Bone marrow (tissue), 2 donors: ENCODE data around the gene RSF1.
"Not testable (repeated sequence)": the region's sequence is repeated elsewhere in the genome, so short reads cannot be mapped to it uniquely, and the experiment has no call there.

Experiments
- DNase-seq, 2 donors: peaks; one replicate each; lab custom pipeline; 2025; lab: John Stamatoyannopoulos, UW

RSF1 gene, protein sequence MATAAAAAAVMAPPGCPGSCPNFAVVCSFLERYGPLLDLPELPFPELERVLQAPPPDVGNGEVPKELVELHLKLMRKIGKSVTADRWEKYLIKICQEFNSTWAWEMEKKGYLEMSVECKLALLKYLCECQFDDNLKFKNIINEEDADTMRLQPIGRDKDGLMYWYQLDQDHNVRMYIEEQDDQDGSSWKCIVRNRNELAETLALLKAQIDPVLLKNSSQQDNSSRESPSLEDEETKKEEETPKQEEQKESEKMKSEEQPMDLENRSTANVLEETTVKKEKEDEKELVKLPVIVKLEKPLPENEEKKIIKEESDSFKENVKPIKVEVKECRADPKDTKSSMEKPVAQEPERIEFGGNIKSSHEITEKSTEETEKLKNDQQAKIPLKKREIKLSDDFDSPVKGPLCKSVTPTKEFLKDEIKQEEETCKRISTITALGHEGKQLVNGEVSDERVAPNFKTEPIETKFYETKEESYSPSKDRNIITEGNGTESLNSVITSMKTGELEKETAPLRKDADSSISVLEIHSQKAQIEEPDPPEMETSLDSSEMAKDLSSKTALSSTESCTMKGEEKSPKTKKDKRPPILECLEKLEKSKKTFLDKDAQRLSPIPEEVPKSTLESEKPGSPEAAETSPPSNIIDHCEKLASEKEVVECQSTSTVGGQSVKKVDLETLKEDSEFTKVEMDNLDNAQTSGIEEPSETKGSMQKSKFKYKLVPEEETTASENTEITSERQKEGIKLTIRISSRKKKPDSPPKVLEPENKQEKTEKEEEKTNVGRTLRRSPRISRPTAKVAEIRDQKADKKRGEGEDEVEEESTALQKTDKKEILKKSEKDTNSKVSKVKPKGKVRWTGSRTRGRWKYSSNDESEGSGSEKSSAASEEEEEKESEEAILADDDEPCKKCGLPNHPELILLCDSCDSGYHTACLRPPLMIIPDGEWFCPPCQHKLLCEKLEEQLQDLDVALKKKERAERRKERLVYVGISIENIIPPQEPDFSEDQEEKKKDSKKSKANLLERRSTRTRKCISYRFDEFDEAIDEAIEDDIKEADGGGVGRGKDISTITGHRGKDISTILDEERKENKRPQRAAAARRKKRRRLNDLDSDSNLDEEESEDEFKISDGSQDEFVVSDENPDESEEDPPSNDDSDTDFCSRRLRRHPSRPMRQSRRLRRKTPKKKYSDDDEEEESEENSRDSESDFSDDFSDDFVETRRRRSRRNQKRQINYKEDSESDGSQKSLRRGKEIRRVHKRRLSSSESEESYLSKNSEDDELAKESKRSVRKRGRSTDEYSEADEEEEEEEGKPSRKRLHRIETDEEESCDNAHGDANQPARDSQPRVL (N-terminal part only)

DNA sequence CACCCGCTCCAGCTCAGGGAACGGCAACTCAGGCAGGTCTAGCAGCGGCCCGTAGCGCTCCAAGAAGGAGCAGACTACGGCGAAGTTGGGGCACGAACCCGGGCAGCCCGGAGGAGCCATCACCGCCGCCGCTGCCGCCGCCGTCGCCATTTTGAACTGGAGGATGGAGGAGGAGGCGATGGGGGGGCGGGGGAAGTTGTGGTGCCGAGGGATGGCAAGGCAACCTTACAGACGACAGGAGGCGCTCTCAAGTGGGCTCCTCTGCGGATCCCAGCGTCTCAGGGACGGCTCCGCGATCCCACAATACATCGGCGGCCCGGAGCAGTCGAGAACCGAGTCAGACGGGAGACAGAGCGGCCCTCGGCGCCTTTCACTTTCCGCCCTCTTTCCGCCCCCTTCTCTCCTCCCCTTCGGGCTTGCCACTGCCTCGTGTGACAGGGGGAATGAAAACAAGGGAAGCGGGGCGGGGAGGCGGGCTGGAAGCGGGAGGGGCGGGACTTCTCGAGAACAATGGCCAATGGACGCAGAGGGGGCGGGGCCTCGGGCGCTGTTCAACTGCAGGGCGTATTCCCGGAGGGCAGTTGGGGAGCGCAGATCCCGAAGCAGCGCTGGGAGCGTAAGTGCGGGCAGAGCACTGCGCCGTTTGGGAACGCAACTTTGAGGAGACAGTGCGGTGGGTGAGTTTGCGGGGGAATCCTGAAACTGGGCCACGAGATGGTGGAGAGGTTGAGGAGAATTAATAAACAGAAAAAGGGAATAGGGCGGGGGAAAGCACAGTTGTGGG lies at the start of gene RSF1, which contains the start of gene AAMDC:
TSS of gene RSF1 (minus strand) at position 158 of the 784 bp plus-strand sequence. CDS start at position 150, 8 bp downstream.
TSS of gene AAMDC (plus strand) at position 580 of the 784 bp plus-strand sequence. CDS start 21,353 bp downstream, outside the sequence.
- peak; percentile 98 to 100 for DNase-seq

DNA sequence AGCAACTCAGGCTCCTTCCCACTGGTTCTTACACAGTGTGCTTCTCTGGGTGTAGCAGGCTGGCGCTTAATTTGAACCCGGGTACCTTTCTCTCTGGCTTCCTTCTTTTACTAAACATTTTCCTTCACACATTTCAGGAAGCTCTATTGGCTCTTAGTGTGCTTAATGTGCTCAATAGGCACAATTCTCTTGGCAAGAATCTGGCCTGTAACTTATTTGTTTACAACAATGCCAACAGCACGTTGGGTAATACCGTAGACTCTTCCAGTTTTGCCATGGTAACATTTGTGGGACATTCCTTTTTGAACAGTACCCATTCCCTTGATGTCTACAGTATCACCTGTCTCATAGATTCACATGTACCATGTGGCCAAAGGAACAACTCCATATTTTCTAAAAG lies 48.2 kb upstream of the RSF1 start:
- DNase-seq = no peak

DNA sequence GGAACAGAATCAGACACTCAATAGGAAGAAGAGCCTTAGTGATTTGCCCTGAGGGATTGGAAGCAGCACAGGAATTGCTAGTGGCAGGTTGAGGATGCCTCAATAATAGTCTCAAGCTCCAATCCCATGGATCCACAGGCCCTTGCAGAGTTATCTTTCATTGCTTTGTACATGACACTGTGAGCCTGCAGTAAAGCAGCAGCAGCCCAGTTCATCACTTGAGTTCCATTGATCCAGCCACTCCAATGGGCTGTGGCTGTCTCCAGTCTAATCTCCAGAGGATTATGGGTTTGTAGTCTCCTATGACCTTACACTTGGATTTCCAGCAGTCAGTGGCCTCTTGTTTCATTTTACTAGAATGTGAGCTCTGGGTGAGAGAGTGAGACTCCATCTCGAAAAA lies 45.8 kb upstream of the RSF1 start:
- DNase-seq = no peak

DNA sequence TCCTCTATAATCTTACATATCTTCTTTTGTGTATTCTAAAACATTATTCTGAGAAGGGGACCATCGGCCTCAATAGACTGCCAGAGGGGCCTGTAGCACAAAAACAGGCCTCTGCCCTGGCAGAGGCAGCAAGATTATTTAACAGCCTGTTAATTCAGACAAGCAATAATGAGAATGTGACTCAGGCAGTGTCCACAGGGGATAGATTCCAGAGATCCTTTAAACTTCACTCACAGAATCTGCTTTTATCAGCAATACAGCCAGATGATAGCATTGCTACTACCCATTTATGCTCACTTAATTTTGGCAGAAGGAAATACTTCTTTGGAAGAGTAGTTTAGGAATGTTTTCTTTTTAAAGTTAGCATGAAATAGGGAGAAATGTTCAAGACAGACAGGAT lies 45.3 kb upstream of the RSF1 start:
- DNase-seq = no peak

DNA sequence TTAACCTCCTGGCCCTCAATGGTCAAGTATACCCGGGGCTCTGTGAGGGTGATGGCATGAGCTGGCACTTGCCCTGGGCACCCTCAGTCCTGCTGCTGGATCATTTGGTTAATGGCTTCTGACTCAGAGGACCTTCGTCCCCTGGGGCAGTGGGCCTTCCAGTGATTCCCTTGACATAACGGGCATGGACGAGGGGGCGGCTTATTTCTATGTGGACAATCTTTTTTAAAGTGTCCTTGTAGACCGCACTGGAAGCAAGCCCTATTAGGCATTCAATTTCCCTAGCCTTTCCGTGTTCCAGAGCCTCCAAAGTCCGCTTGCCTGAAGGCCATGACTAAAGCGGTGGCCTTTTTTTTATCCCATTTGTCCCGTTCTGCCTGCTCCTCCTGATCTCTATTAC lies 40.9 kb upstream of the RSF1 start:
- not testable (repeated sequence) for DNase-seq

DNA sequence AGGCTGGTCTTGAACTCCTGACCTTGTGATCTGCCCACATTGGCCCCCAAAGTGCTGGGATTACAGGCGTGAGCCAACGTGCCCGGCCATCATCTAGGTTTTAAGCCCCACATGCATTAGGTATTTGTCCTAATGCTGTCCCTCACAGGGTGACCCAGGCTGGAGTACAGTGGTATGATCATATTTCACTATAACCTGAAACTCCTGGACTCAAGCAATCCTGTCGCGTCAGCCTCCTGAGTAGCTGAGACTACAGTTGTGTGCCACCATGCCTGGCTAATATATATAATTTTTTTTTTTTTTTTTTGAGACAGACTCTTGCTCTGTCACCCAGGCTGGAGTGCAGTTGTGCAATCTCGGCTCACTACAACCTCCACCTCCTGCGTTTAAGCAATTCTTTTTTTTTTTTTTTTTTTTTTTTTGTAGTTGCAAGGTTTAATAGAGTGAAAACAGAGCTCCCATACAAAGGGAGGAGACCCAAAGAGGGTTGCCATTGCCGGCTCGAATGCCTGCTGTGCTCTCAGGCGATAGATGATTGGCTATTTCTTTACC lies 37.5 kb upstream of the RSF1 start:
- not testable (repeated sequence) for DNase-seq

DNA sequence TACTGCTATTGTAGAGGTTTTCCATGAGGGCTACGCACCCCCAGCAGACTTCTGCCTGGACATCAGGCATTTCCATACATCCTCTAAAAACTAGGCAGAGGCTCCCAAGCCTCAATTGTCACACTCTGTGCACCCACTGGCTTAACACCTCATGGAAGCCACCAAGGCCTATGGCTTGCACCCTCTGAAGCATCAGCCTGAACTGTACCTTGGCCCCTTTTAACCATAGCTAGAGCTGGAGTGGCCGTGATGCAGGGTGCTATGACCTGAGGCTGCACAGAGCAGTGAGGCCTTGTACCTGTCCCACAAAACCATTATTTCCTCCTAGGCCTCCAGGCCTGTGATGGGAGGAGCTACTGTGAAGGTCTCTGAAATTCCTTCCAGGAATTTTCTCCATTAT lies 34.3 kb upstream of the RSF1 start:
- no peak for DNase-seq

DNA sequence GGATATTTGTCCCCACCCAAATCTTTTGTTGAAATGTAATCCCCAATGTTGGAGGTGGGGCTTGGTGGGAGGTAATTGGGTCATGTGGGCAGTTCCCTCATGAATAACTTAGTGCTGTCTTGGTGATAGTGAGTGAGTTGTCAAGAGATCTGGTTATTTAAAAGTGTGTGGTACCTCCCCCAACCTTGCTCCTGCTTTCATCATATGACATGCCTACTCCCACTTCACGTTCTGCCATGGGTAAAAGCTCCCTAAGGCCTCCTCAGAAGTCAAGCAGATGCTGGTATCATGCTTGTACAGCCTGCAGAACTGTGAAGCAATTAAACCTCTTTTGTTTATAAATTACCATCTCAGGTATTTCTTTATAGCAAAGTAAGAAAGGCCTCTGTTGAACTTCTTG lies 31.0 kb upstream of the RSF1 start:
- no peak for DNase-seq

DNA sequence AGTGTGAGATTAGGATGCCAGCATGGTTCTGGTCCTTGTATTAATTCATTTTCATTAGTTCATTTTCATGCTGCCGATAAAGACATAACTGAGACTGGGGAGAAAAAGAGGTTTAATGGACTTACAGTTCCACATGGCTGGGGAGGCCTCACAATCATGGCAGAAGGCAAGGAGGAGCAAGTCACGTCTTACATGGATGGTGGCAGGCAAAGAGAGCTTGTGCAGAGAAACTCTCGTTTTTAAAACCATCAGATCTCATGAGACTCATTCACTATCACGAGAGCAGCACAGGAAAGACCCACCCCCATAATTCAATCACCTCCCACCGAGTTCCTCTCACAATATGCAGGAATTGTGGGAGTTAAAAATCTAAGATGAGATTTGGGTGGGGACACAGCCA lies 23.2 kb upstream of the RSF1 start:
- not testable (repeated sequence) for DNase-seq

DNA sequence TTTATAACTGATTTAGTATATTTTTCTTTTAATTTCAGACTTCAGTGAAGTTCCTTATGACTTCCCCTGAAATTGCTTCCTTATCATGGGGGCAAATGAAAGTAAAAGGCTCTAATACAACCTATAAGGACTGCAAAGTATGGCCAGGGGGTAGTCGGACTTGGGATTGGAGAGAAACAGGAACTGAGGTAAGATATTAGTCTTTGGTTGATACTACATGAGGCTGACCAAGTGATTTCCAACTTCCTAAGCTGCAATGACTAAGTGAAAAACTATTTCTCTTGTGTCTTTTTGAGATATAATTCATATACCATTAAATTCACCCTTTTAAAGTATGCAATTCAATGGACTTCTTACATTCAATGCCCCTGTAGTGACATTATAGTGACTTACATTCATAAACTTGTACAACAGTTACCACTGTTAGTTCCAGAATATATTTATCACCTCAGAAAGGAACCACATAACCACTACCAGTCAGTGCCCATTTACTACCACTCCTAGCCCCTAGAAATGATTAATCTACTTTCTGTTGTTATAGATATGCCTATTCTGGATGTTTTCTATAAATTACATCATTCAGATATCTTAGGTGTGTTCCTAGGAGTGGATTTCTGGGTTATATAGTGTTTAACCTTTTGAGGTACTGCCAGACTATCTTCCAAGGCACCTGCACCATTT lies 22.1 kb upstream of the RSF1 start:
- peak in 1 of 2 donors; percentile 31 for DNase-seq

DNA sequence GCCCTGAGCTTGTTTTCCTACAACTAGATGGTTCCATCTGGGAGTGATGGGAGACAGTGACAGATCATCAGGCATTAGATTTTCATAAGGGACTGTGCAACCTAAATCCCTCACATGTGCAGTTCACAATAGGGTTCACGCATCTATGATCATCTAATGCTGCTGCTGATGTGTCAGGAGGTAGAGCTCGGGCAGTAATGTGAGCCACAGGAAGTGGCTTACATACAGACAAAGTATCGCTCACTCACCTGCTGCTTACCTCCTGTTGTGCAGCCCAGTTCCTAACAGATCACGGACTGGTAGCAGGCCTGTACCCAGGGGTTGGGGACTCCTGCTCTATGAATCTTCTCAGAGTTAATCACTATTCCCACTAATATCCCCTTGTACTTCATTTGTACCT lies 12.8 kb upstream of the RSF1 start:
- DNase-seq = no peak

DNA sequence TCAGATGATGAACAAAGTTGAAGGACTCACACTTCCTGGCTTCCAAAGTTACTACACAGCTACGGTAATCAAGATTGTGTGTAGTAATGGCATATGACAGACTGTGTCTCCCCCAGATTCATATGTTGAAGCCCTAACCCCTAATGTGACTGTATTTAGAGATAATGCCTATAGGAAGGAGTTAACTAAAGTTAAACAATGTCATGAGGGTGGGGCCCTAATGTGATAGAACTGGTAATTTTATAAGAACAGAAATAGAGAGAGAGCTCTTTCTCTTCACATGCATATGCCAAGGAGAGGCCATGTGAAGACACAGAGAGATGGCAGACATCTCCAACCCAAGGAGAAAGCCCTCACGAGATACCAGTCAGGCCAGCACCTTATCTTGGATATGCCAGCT lies 8.4 kb upstream of the RSF1 start:
- no peak for DNase-seq

DNA sequence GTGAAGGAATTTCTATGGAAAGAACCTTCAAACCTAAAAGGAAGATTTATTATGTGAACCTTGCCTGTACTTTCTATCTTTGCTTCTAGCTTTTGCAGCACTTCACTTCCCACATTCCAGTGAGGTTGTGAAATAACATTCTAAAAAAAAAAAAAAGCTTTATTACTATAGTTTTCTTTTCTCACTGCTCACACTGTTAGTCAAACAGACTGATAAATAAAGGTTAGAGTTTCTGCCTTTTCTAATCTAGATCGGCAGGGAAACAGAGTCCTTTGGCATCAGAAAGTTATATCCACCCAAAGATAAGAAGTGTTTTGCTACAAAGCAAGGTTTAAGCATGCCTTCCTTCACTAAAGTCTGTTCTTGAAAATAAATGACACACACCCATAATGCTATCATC lies 3.3 kb upstream of the RSF1 start:
- DNase-seq = no peak

DNA sequence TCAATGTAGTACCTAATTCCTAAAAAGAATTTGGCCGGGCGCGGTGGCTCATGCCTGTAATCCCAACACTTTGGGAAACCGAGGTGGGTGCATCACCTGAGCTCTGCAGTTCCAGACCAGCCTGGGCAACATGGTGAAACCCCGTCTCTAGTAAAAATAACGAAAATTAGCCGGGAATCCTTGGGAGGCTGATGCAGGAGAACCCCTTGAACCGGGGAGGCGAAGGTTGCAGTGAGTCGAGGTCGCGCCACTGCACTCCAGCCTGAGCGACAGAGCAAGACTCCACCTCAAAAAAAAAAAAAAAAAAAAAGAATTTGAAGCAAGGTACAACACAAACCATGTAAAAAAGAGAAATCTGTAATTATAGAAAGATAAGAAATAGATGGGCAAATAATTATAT lies 1.6 kb upstream of the RSF1 start:
- not testable (repeated sequence) for DNase-seq

DNA sequence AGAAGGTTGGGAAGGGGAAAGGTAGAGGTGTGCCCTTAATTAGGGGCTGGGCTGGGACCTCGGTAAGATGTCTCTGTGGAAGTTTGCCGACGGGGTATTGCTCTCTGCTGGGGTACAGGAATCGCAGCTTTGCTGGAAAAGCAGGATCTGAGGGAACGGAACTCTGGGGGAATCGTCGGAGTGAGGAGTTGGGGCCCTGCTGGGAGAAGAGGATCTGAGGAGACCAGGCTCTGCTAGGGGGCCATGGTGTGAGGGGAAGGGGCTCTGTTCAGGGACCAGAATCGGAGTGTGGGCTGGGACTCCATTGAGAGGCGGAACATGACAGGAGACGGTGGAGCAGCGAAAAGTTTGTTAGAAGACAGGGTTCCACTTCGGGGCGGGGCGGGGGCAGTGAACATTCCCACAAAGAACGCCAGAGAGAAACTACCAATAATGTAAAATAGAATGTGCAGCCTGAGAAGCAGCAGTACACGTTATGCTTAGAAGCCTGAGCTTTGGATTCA lies 878 bp upstream of the RSF1 start:
- DNase-seq = no peak

DNA sequence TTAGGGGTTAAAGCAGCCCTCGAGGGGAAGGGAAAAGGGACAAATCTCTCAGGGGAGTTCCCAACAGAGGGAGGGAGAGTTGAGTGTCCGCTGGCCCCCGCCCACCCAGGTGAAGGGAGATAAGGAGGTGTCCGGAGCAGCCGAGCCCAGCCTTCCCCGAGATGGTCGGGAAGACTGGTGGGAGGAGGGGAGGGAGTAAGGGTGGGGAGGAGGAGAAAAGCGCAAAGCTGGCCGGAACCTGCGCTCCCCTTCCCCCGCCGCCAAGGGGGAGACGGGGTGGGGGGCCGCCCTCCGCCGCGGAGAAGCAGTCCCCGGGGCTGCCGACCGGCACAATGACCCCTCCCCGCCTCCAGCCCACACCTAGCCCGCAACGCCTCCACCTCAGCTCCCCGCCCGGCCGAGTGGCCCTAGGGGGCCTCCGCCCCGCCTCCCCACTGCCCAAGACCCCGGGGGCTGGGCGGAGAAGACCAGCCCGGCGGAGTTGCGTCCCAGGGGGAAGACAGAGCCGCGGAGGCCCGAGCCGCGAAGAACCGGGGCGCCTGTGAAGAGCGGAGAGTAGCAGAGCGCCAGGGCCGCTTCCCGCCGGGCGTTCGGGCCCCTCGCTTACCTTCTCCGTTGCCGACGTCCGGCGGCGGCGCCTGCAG lies 479 bp downstream of the RSF1 start:
- DNase-seq = no peak

DNA sequence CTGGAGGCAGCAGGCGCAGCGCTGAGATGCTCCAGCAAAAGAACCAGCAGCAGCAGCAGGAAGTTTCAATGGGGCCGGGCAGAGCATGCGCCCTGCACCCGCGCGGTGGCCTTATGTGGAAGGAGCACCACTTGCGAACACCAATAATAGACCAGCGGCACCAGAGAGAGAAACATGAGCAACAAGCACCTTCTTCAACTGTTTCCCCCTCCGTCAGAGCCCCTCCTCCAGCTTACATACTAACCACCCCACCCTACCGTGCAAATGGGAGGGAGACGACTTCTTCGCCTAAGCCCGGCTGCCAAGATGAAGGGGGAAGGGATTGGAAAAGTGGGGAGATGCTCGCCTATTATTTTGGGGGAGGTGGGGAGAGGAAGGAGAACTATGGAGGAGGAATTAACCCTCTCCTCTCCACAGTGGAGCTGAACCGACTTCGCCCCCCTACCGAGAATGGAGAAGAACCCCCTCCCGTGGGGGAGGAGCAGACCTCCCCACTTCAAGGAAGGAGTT lies 1.1 kb downstream of the RSF1 start:
- DNase-seq = peak; percentile 52 to 73

DNA sequence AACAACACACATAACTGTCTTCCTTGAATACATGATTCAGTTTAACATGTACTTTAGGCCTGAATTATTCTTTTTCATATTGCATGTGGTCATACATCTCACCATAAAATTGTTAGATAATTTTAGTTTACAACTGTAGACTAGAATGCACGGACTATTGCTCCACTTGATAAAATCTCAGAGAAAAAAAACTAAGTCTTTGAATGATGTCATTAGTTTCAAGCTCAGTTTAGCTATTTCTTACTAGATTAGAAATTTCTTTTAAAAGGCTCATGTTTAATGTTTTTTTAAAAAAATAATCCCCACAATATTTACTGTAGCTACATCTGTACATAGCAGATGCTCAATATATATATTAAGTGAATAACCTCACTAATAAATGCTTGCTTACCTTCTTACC lies 5.1 kb downstream of the RSF1 start:
- no peak for DNase-seq

DNA sequence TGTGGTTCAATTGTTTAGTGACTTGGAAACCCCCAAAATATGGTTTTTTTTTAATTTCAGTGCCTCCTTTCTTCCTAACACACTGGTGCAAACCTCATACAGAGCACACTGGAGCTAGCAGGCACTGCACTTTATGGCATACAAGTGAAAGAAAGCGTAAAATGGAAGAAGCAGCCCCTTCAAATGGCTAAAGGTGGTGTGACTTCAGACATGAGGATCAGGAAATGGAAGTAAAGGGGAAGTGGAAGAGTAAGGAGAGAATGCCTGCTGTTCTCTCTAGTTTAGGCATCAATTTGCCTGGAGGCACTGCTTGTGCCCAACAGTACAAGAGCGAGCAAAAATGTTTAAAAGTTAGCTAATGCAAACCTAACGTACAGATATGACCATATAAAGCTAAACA lies 5.7 kb downstream of the RSF1 start:
- DNase-seq = no peak
